Left ventricle myocardium inferior (tissue), 1 donor: Measurements from ENCODE around the gene GINM1. TPM values are rescaled to one million over a fixed set of nuclear protein-coding genes. Genes with fewer than 3 reads are reported as not detected.

Source experiments
- DNase-seq: peaks from one replicate; pipeline ENCODE4 v3.0.0-alpha.2; 2020
- H3K27ac ChIP-seq: fragments of 200-600 bp; replicated peaks from 2 replicates; pipeline ENCODE4 v1.8.0; 2021
- H3K27me3 ChIP-seq: fragments of 200-600 bp; 2 replicates; pipeline ENCODE4 v1.8.0; 2021; ENCODE audit warnings: low read depth
- H3K36me3 ChIP-seq: fragments of 200-600 bp; 2 replicates; pipeline ENCODE4 v1.8.0; 2021
- H3K4me1 ChIP-seq: fragments of 200-600 bp; 2 replicates; pipeline ENCODE4 v1.8.0; 2021
- H3K4me3 ChIP-seq: fragments of 200-600 bp; 2 replicates; pipeline ENCODE4 v1.8.0; 2021; ENCODE audit warnings: mild to moderate bottlenecking, moderate library complexity
- H3K9me3 ChIP-seq: fragments of 200-600 bp; replicated peaks from 2 replicates; pipeline ENCODE4 v1.8.0; 2021
- CTCF ChIP-seq: fragments of 200-600 bp; IDR thresholded peaks from 2 replicates; pipeline ENCODE4 v1.8.0; 2021; ENCODE audit warnings: antibody characterized with exemption, mild to moderate bottlenecking, borderline replicate concordance
- intact Hi-C: fragments of 100-400 bp; cut with micrococcal nuclease; formaldehyde crosslinking; loops from one replicate; pipeline ENCODE4 v1.11.0; 2022
- total RNA-seq: library from RNA; stranded (reverse); fragmentation: NEBNext Ultra II Directional; extraction: Animal tissue kit (Norgen Biotek cat#: 25700); gene quantifications from one replicate; pipeline ENCODE4 v1.2.1, GENCODE V29; 2021
- donor health status: DM: no; HTN: yes; CAD: no; lungs with severe emphysema.

GINM1 gene
- total RNA-seq, 1 donor from 2014 or later: 52.0 TPM

GRCh38 chr6:149567945-149568585 is 1.9 kb downstream of the GINM1 start:
- no peak for DNase-seq
- H3K27ac ChIP-seq: no peak overlapping the region
- intact Hi-C loops: no loop called here
- H3K27me3 ChIP-seq: no peaks in the 10 kb centered on the region
- H3K36me3 ChIP-seq: peaks cover 1% of the 10 kb centered on the region
- H3K4me1 ChIP-seq: peaks cover 37% of the 10 kb centered on the region
- TF ChIP-seq CTCF: no peak
- H3K4me3 ChIP-seq: peak overlapping the region; percentile 100
- no peaks in the 10 kb centered on the region for H3K9me3 ChIP-seq

DNA sequence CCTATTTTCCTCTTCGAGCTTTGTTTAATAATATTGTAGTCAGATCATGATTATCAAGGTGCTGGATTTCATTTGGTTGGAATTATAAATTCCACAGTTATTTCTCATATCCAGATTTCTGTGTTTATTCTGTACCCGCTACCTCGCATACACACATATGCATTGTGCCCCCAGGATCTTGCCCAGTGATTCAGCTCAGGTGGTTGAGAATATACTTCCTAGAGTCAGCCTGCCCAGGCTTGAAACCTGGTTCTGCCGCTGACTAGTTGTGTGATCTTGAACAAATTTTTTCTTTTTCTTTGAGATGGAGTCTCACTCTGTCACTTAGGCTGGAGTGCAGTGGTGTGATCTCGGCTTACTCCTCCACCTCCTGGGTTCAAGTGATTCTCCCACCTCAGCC is 14.7 kb downstream of the GINM1 start:
- Histone ChIP-seq H3K4me3 (no peak overlapping the region), H3K36me3 (peaks cover 77% of the 10 kb centered on the region), H3K27ac (no peak overlapping the region), H3K27me3 (no peaks in the 10 kb centered on the region), H3K9me3 (no peaks in the 10 kb centered on the region), H3K4me1 (no peaks in the 10 kb centered on the region)
- no peak for TF ChIP-seq CTCF
- no peak for DNase-seq
- intact Hi-C loops: no loop called here

DNA sequence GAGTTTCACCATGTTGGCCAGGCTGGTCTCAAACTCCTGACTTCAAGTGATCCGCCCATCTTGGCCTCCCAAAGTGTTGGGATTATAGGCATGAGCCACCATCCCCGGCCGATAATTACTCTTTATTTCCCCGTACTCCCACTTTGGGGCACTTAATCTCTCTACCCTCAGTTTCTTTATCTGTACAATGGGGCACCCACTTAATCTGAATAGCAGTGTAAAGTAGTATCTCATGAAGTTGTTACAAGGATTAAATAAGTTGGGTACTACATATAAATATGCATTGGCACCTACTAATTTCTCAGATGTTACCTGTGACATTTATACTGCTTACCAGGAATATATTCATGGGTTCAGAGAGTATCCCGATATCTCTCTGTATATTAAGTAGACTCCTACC is 15.2 kb downstream of the GINM1 start:
- no peak for DNase-seq
- TF ChIP-seq CTCF: no peak
- Histone ChIP-seq H3K36me3 (peaks cover 77% of the 10 kb centered on the region), H3K4me1 (no peaks in the 10 kb centered on the region), H3K9me3 (no peaks in the 10 kb centered on the region), H3K27ac (no peak overlapping the region), H3K27me3 (no peaks in the 10 kb centered on the region), H3K4me3 (no peak overlapping the region)
- intact Hi-C loops: no loop called here

DNA sequence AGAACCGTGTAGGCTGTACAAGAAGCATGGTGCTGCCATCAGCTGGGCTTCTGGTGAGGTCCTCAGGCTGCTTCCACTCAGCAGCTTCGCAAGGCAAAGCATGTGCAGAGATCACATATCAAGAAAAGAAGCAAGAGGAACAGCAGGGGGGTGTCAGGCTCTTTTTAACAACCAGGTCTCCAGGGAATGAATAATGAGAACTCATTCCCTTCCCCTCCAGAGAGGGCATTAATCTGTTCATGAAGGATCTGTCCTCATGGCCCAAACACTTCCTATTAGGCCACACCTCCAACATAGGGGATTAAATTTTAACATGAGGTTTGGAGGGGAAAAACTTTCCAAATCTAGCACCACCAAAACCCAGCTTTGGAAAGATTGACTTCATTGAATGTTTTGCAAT is 20.0 kb downstream of the GINM1 start:
- no peak for TF ChIP-seq CTCF
- Histone ChIP-seq H3K9me3 (no peaks in the 10 kb centered on the region), H3K4me3 (no peak overlapping the region), H3K27ac (no peak overlapping the region), H3K4me1 (no peaks in the 10 kb centered on the region), H3K27me3 (no peaks in the 10 kb centered on the region), H3K36me3 (peaks cover 95% of the 10 kb centered on the region)
- intact Hi-C loops: no loop called here
- DNase-seq: no peak

DNA sequence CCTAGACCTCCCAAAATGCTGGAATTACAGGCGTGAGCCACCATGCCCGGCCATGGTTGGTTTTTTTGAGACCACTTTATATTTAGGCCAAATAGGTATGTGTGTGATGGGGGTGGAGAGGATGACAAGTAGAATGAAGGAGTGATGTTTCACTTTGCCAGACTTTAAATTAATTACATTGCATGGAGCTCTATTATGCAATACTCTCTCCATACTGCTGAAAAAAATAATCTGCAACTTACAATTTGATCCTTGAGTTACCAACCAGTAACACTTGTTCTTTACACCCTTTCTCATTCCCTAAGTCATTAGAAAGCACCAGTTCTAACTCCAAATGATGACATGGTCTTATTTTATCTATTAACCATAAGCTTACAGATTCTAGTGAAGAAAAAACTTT is 26.8 kb downstream of the GINM1 start:
- no peak for DNase-seq
- Histone ChIP-seq H3K27me3 (no peaks in the 10 kb centered on the region), H3K4me3 (no peak overlapping the region), H3K36me3 (peaks cover 96% of the 10 kb centered on the region), H3K4me1 (no peaks in the 10 kb centered on the region), H3K27ac (no peak overlapping the region), H3K9me3 (no peaks in the 10 kb centered on the region)
- intact Hi-C loops: no loop called here
- no peak for TF ChIP-seq CTCF

DNA sequence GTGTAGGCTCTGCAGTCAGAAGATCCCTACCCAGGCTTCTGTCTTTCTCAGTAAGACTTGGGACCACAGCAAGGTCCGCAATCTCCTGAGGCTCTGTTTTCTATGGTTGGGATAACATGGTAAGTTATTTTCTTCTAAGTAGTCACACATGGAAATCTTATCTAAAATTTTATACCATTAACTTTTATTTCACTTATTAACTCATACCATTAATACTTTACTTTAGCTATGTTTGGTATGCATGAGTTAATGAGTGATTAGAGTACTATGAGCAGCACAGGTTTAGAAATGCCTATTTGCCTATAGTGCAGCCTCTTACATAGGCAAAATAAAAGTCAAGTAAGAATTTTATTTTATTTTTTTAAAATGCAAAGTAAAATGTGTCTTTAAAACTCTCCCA is 27.2 kb downstream of the GINM1 start:
- H3K9me3 ChIP-seq: no peaks in the 10 kb centered on the region
- no peak overlapping the region for H3K27ac ChIP-seq
- no peaks in the 10 kb centered on the region for H3K27me3 ChIP-seq
- TF ChIP-seq CTCF: no peak
- peaks cover 97% of the 10 kb centered on the region for H3K36me3 ChIP-seq
- DNase-seq: no peak
- H3K4me1 ChIP-seq: no peaks in the 10 kb centered on the region
- intact Hi-C loops: no loop called here
- H3K4me3 ChIP-seq: no peak overlapping the region
